HepG2 (cell line): ENCODE results near the gene UBTD1. TPM values are rescaled to one million over a fixed set of nuclear protein-coding genes. Genes with fewer than 3 reads are reported as not detected.

Experiments
- ATAC-seq: fragments of 200-7000 bp; cut with Tn5 transposase; 3 replicates; pipeline ENCODE4 v1.9.1; 2020; ENCODE audit warnings: mild to moderate bottlenecking, moderate library complexity
- BruUV-seq: library from RNA; stranded (reverse); fragments of 400-500 nt; replicated peaks from 2 replicates; lab custom pipeline; 2021; lab: Mats Ljungman, UMichigan
- CTCF ChIA-PET: fragments of 300-600 bp; formaldehyde crosslinking; extraction: SDS; loops from one replicate; lab custom pipeline; 2021; ENCODE audit warnings: low total read pairs, inconsistent platforms, low intra/inter-chr PET ratio; lab: Yijun Ruan, JAX
- POLR2A ChIA-PET: fragments of 350-600 bp; sonication (Branson Sonifier 250); formaldehyde crosslinking; loops from one replicate; lab custom pipeline; 2020; ENCODE audit warnings: antibody characterized with exemption, inconsistent platforms; lab: Yijun Ruan, JAX
- DNase-seq: peaks from one replicate; pipeline ENCODE4 v3.0.0-alpha.2; 2015; ENCODE audit warnings: low spot score
- FAIRE-seq: peaks from 3 replicates; lab custom pipeline; 2011; peaks lifted over from hg19 to GRCh38; lab: Jason Lieb, UNC
- H2AFZ ChIP-seq: one replicate; pipeline ENCODE4 v1.6.1; 2011; ENCODE audit warnings: low read length, inconsistent platforms
- H3K27ac ChIP-seq: fragments of 300-600 bp; 3 replicates; pipeline ENCODE4 v1.8.0; 2011; ENCODE audit warnings: mixed run types, mild to moderate bottlenecking, mixed read lengths, low read length, inconsistent platforms; ENCODE audit not compliant: insufficient read depth; ENCODE audit errors: extremely low read length
- H3K27me3 ChIP-seq, 2 experiments: fragments of 200-600 bp in 1 of 2; 2 replicates in 1 of 2; 3 replicates in 1 of 2; pipeline versions ENCODE4 v1.6.0 to v1.8.0; 2011; ENCODE audit warnings: low read length in 2 of 2, mild to moderate bottlenecking in 2 of 2, moderate library complexity in 2 of 2, inconsistent platforms in 1 of 2; ENCODE audit not compliant: insufficient read depth in 2 of 2, control insufficient read depth in 1 of 2
- H3K36me3 ChIP-seq, 2 experiments: fragments of 200-600 bp in 1 of 2; replicated peaks in 1 of 2; 2 replicates in 1 of 2; 3 replicates in 1 of 2; pipeline versions ENCODE4 v1.5.1 to v1.8.0; 2011; ENCODE audit warnings: low read length in 2 of 2, inconsistent platforms in 1 of 2; ENCODE audit not compliant: insufficient read depth in 2 of 2, control insufficient read depth in 1 of 2
- H3K4me1 ChIP-seq: 2 replicates; pipeline ENCODE4 v1.5.1; 2012; ENCODE audit warnings: low read length, inconsistent platforms; ENCODE audit not compliant: insufficient read depth
- H3K4me2 ChIP-seq: 2 replicates; pipeline ENCODE4 v1.6.0; 2011; ENCODE audit warnings: low read depth, low read length, inconsistent platforms
- H3K4me3 ChIP-seq, 3 experiments: fragments of 200-600 bp in 1 of 3; sonication (generic), shearing (Covaris generic) in 1 of 3; replicated peaks in 1 of 3; 2 replicates each; pipeline ENCODE4 v1.5.1; 2011 to 2016; ENCODE audit warnings: low read length in 3 of 3, inconsistent platforms in 2 of 3, low read depth in 2 of 3, mild to moderate bottlenecking in 2 of 3, control low read depth in 1 of 3, mixed read lengths in 1 of 3; ENCODE audit not compliant: insufficient read depth in 1 of 3
- H3K79me2 ChIP-seq: one replicate; pipeline ENCODE4 v1.6.1; 2011; ENCODE audit warnings: low read length, inconsistent platforms; ENCODE audit not compliant: insufficient read depth
- H3K9ac ChIP-seq: 2 replicates; pipeline ENCODE4 v1.6.0; 2011; ENCODE audit warnings: mild to moderate bottlenecking, low read depth, low read length, inconsistent platforms; ENCODE audit not compliant: insufficient read depth
- H3K9me3 ChIP-seq: 2 replicates; pipeline ENCODE4 v1.5.1; 2012; ENCODE audit warnings: mild to moderate bottlenecking, low read length
- H4K20me1 ChIP-seq: 2 replicates; pipeline ENCODE4 v1.6.0; 2011; ENCODE audit warnings: inconsistent platforms, mild to moderate bottlenecking, low read length, moderate library complexity; ENCODE audit not compliant: insufficient read depth
- FOSL2 ChIP-seq: sonication (generic); formaldehyde crosslinking; IDR thresholded peaks from 2 replicates; pipeline ENCODE4 v1.4.0; 2020; ENCODE audit warnings: missing genetic modification reagents
- KDM2A ChIP-seq: sonication (generic); formaldehyde crosslinking; IDR thresholded peaks from 2 replicates; pipeline ENCODE4 v1.4.0; 2020; ENCODE audit warnings: low read depth, missing genetic modification reagents, borderline replicate concordance
- MIER3 ChIP-seq: IDR thresholded peaks from 2 replicates; pipeline ENCODE4 v1.6.1; 2016; ENCODE audit warnings: missing compliant biosample characterization, borderline replicate concordance
- MYPOP ChIP-seq: sonication (generic); formaldehyde crosslinking; IDR thresholded peaks from 2 replicates; pipeline ENCODE4 v1.8.1; 2023; ENCODE audit warnings: mild to moderate bottlenecking, moderate library complexity, missing genetic modification reagents
- SAP130 ChIP-seq: IDR thresholded peaks from 2 replicates; pipeline ENCODE4 v1.6.1; 2016; ENCODE audit warnings: low read depth
- SRY ChIP-seq: sonication (generic); formaldehyde crosslinking; IDR thresholded peaks from 2 replicates; pipeline ENCODE4 v1.8.0; 2022; ENCODE audit warnings: mild to moderate bottlenecking, missing genetic modification reagents
- XBP1 ChIP-seq: sonication (generic); formaldehyde crosslinking; IDR thresholded peaks from 2 replicates; pipeline ENCODE4 v1.5.0; 2020; ENCODE audit warnings: missing genetic modification reagents
- ZBTB42 ChIP-seq: sonication (generic); formaldehyde crosslinking; IDR thresholded peaks from 2 replicates; pipeline ENCODE4 v1.5.0; 2020; ENCODE audit warnings: mild to moderate bottlenecking, missing genetic modification reagents
- ZNF263 ChIP-seq: sonication (generic); formaldehyde crosslinking; IDR thresholded peaks from 2 replicates; pipeline ENCODE4 v1.4.0; 2020; ENCODE audit warnings: missing genetic modification reagents
- ZNF335 ChIP-seq: sonication (generic); formaldehyde crosslinking; IDR thresholded peaks from 2 replicates; pipeline ENCODE4 v1.4.0; 2020; ENCODE audit warnings: missing genetic modification reagents
- ZNF451 ChIP-seq: sonication (generic); formaldehyde crosslinking; IDR thresholded peaks from 2 replicates; pipeline ENCODE4 v1.5.0; 2020; ENCODE audit warnings: mild to moderate bottlenecking, missing genetic modification reagents
- ZNF720 ChIP-seq: sonication (generic); formaldehyde crosslinking; IDR thresholded peaks from 2 replicates; pipeline ENCODE4 v1.4.0; 2020; ENCODE audit warnings: missing genetic modification reagents
- ZNF75D ChIP-seq: sonication (generic); formaldehyde crosslinking; IDR thresholded peaks from 2 replicates; pipeline ENCODE4 v1.8.1; 2023; ENCODE audit warnings: missing genetic modification reagents, mild to moderate bottlenecking, borderline replicate concordance
- ZNF777 ChIP-seq: sonication (generic); formaldehyde crosslinking; IDR thresholded peaks from 2 replicates; pipeline ENCODE4 v1.4.0; 2020; ENCODE audit warnings: missing genetic modification reagents
- ZSCAN5A ChIP-seq: sonication (generic); formaldehyde crosslinking; IDR thresholded peaks from 2 replicates; pipeline ENCODE4 v1.8.0; 2022; ENCODE audit warnings: mild to moderate bottlenecking, missing genetic modification reagents, borderline replicate concordance
- WGBS: methylation state at CpG from one replicate; pipeline ENCODE4 v1.1.6; 2017; ENCODE audit warnings: low lambda C conversion rate; 5-methylcytosine and 5-hydroxymethylcytosine counted together
- in situ Hi-C: cut with HindIII; loops from 2 replicates; pipeline ENCODE4 v1.10.0; 2017; ENCODE audit warnings: low pct_unique_long_range_greater_than_20kb; ENCODE audit not compliant: extremely low pct_ligation_motif_present
- intact Hi-C: fragments of 100-400 bp; cut with micrococcal nuclease; formaldehyde crosslinking; loops from one replicate; pipeline ENCODE4 v1.10.0; 2022; ENCODE audit not compliant: unreplicated experiment
- polyA plus RNA-seq, 8 experiments: library from polyadenylated mRNA; depleted of rRNA in 3 of 8; stranded (reverse) in 7 of 8; unstranded in 1 of 8; fragments of >200 nt; fragmentation: Illumina TruSeq in 4 of 8; extraction: Trizol in 4 of 8; gene quantifications; 2 replicates each; pipeline versions ENCODE4 v1.2.1 to v1.2.3, GENCODE V29; 2011 to 2016; ENCODE audit warnings: low read depth in 4 of 8, missing spikeins in 1 of 8, mixed read lengths in 1 of 8; ENCODE audit not compliant: insufficient read depth in 1 of 8
- total RNA-seq, 5 experiments: library from RNA; depleted of rRNA; stranded (reverse); fragments of >200 nt; fragmentation: Illumina TruSeq; extraction: Trizol; gene quantifications; 2 replicates each; pipeline ENCODE4 v1.2.3, GENCODE V29; 2016; ENCODE audit warnings: low read depth in 1 of 5

The UBTD1 gene
- total and polyA plus RNA-seq, 2 of the 13 experiments (the other 11 are each of a cell fraction or from before 2014, with no cell fraction given) = 7.9 to 10.0 TPM

GRCh38 chr10:97601268-97602215 is 102.8 kb downstream of the UBTD1 start:
- H3K36me3 ChIP-seq = no peaks in the 10 kb centered on the region
- WGBS = 95% methylated on average over 15 of the region's 21 CpGs
- no peaks in the 10 kb centered on the region for H3K9me3 ChIP-seq
- ATAC-seq = no peak; the same call in 1 of the 3 replicates
- in situ Hi-C loops (no loop called here), intact Hi-C loops (no loop called here)
- no TSS peak for BruUV-seq
- no peaks in the 10 kb centered on the region; a peak in 1 of 5 replicates for H3K27me3 ChIP-seq
- CTCF ChIA-PET = no interaction called here
- POLR2A ChIA-PET = no interaction called here
- H3K9ac ChIP-seq = no peak overlapping the region
- H4K20me1 ChIP-seq = no peaks in the 10 kb centered on the region
- no peak overlapping the region for H3K27ac ChIP-seq
- no peak overlapping the region for H3K4me2 ChIP-seq
- H2AFZ ChIP-seq = no peak overlapping the region
- DNase-seq = no peak
- no peak for TF ChIP-seq ZNF75D (CRISPR knock-in tag)
- TF ChIP-seq ZBTB42 (CRISPR knock-in tag) = no peak
- TF ChIP-seq ZNF335 (CRISPR knock-in tag) = no peak
- no peak for TF ChIP-seq SAP130
- TF ChIP-seq XBP1 = no peak
- TF ChIP-seq SRY (CRISPR knock-in tag) = no peak
- no peak for TF ChIP-seq MIER3 (CRISPR knock-in tag)
- no peak for TF ChIP-seq ZSCAN5A
- no peak for TF ChIP-seq ZNF263 (CRISPR knock-in tag)
- no peak for TF ChIP-seq ZNF777 (CRISPR knock-in tag)
- TF ChIP-seq ZNF451 (CRISPR knock-in tag) = no peak
- TF ChIP-seq KDM2A = no peak
- TF ChIP-seq FOSL2 (CRISPR knock-in tag) = no peak
- no peak for TF ChIP-seq ZNF720 (CRISPR knock-in tag)
- TF ChIP-seq MYPOP (CRISPR knock-in tag) = no peak
- FAIRE-seq = no peak
- H3K79me2 ChIP-seq = no peaks in the 10 kb centered on the region
- peaks cover 31% of the 10 kb centered on the region for H3K4me1 ChIP-seq
- no peak overlapping the region for H3K4me3 ChIP-seq
